ENCODE results near the gene CLIC3.

- TF ChIP-seq CTCF (IDR thresholded peaks at IDR 0.05), result peak in 3 of 12 donors; percentile 4 to 22 (median 19)
- no peak for TF ChIP-seq POLR2A (IDR thresholded peaks at IDR 0.05)
These were observed 32.1 kb upstream of the CLIC3 start for GRCh38 chr9:137028263-137029057.
